HepG2 (cell line): Measurements from ENCODE around the gene FGFR3. TPM values are rescaled to one million over a fixed set of nuclear protein-coding genes. Genes with fewer than 3 reads are reported as not detected.

Experiments
- MED1 ChIP-seq: sonication (generic); formaldehyde crosslinking; IDR thresholded peaks from 2 replicates; pipeline ENCODE4 v1.4.0; 2020; ENCODE audit warnings: missing genetic modification reagents
- NR2F2 ChIP-seq: IDR thresholded peaks from 2 replicates; pipeline ENCODE4 v1.6.1; 2012; ENCODE audit warnings: low read depth, inconsistent platforms, borderline replicate concordance
- RAD51 ChIP-seq: fragments of 450-650 bp; IDR thresholded peaks from 2 replicates; pipeline ENCODE4 v1.6.1; 2016; ENCODE audit warnings: borderline replicate concordance
- RXRB ChIP-seq: IDR thresholded peaks from 2 replicates; pipeline ENCODE4 v1.6.1; 2016; ENCODE audit warnings: borderline replicate concordance, missing genetic modification reagents, missing compliant biosample characterization
- TBX3 ChIP-seq: fragments of 450-650 bp; IDR thresholded peaks from 2 replicates; pipeline ENCODE4 v1.6.1; 2017; ENCODE audit warnings: antibody characterized with exemption, mild to moderate bottlenecking, inconsistent platforms, borderline replicate concordance
- polyA plus RNA-seq, 8 experiments: library from polyadenylated mRNA; depleted of rRNA in 3 of 8; stranded (reverse) in 7 of 8; unstranded in 1 of 8; fragments of >200 nt; fragmentation: Illumina TruSeq in 4 of 8; extraction: Trizol in 4 of 8; gene quantifications; 2 replicates each; pipeline versions ENCODE4 v1.2.1 to v1.2.3, GENCODE V29; 2011 to 2016; ENCODE audit warnings: low read depth in 4 of 8, missing spikeins in 1 of 8, mixed read lengths in 1 of 8; ENCODE audit not compliant: insufficient read depth in 1 of 8
- total RNA-seq, 5 experiments: library from RNA; depleted of rRNA; stranded (reverse); fragments of >200 nt; fragmentation: Illumina TruSeq; extraction: Trizol; gene quantifications; 2 replicates each; pipeline ENCODE4 v1.2.3, GENCODE V29; 2016; ENCODE audit warnings: low read depth in 1 of 5
- TF ChIP-seq, protein P1 (sequence below), 2 experiments: sonication (generic) in 1 of 2; formaldehyde crosslinking in 1 of 2; IDR thresholded peaks; 2 replicates each; pipeline versions ENCODE4 v1.6.1 to v1.9.0; 2014 to 2022; ENCODE audit warnings: antibody characterized with exemption in 1 of 2, borderline replicate concordance in 1 of 2, inconsistent platforms in 1 of 2, low read depth in 1 of 2, missing genetic modification reagents in 1 of 2
- TF ChIP-seq, protein P2 (sequence below): sonication (generic); formaldehyde crosslinking; IDR thresholded peaks from 2 replicates; pipeline ENCODE4 v1.4.0; 2020; ENCODE audit warnings: missing genetic modification reagents
- TF ChIP-seq, protein P3 (sequence below): sonication (generic); formaldehyde crosslinking; IDR thresholded peaks from 2 replicates; pipeline ENCODE4 v1.4.0; 2020; ENCODE audit warnings: missing genetic modification reagents, borderline replicate concordance
- TF ChIP-seq, protein P4 (sequence below): sonication (generic); formaldehyde crosslinking; IDR thresholded peaks from 2 replicates; pipeline ENCODE4 v1.5.0; 2020; ENCODE audit warnings: missing genetic modification reagents
- TF ChIP-seq, protein P5 (sequence below): sonication (generic); formaldehyde crosslinking; IDR thresholded peaks from 2 replicates; pipeline ENCODE4 v1.8.1; 2023; ENCODE audit warnings: mild to moderate bottlenecking, moderate library complexity, missing genetic modification reagents

Gene FGFR3
- total and polyA plus RNA-seq, 2 of the 13 experiments (the other 11 are each of a cell fraction or from before 2014, with no cell fraction given) = 103 to 109 TPM

DNA sequence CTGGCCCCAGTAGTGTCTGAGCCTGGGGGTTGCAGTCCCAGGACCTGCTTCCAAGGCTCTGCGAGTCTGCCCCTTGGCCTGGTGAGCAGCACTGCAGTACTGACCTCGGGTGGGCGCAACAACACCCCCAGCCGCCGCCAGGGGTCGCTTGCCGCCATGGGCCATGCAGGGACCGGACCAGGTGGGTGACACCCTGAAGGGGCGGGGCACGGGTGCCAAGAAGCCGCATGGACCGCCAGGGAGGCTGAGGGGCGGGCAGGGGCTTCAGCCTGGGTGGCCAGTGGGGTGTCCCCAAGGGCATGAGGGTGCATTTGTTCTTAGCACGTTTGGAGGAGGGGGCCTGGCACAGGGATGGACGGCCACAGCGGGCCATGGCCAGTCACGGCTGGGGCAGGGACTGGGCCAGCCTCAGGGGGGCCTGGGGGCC is 46.8 kb upstream of the FGFR3 start (continued):
- TF ChIP-seq, protein P1, sequence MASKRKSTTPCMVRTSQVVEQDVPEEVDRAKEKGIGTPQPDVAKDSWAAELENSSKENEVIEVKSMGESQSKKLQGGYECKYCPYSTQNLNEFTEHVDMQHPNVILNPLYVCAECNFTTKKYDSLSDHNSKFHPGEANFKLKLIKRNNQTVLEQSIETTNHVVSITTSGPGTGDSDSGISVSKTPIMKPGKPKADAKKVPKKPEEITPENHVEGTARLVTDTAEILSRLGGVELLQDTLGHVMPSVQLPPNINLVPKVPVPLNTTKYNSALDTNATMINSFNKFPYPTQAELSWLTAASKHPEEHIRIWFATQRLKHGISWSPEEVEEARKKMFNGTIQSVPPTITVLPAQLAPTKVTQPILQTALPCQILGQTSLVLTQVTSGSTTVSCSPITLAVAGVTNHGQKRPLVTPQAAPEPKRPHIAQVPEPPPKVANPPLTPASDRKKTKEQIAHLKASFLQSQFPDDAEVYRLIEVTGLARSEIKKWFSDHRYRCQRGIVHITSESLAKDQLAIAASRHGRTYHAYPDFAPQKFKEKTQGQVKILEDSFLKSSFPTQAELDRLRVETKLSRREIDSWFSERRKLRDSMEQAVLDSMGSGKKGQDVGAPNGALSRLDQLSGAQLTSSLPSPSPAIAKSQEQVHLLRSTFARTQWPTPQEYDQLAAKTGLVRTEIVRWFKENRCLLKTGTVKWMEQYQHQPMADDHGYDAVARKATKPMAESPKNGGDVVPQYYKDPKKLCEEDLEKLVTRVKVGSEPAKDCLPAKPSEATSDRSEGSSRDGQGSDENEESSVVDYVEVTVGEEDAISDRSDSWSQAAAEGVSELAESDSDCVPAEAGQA (IDR thresholded peaks at IDR 0.05; ENCODE audit: low read depth) = 0 out of 2 replicates have a peak, but pooled peaks have one; percentile 35
- TF ChIP-seq, protein P1 (CRISPR knock-in tag; IDR thresholded peaks at IDR 0.05; ENCODE audit: borderline replicate concordance) = no peak
- TF ChIP-seq TBX3 = peak; percentile 13; the same call in 1 of the 2 replicates
- peak; percentile 59 for TF ChIP-seq MED1 (CRISPR knock-in tag)
- TF ChIP-seq RXRB (CRISPR knock-in tag) = peak; percentile 69
- TF ChIP-seq RAD51 = no peak
- TF ChIP-seq, protein P2, sequence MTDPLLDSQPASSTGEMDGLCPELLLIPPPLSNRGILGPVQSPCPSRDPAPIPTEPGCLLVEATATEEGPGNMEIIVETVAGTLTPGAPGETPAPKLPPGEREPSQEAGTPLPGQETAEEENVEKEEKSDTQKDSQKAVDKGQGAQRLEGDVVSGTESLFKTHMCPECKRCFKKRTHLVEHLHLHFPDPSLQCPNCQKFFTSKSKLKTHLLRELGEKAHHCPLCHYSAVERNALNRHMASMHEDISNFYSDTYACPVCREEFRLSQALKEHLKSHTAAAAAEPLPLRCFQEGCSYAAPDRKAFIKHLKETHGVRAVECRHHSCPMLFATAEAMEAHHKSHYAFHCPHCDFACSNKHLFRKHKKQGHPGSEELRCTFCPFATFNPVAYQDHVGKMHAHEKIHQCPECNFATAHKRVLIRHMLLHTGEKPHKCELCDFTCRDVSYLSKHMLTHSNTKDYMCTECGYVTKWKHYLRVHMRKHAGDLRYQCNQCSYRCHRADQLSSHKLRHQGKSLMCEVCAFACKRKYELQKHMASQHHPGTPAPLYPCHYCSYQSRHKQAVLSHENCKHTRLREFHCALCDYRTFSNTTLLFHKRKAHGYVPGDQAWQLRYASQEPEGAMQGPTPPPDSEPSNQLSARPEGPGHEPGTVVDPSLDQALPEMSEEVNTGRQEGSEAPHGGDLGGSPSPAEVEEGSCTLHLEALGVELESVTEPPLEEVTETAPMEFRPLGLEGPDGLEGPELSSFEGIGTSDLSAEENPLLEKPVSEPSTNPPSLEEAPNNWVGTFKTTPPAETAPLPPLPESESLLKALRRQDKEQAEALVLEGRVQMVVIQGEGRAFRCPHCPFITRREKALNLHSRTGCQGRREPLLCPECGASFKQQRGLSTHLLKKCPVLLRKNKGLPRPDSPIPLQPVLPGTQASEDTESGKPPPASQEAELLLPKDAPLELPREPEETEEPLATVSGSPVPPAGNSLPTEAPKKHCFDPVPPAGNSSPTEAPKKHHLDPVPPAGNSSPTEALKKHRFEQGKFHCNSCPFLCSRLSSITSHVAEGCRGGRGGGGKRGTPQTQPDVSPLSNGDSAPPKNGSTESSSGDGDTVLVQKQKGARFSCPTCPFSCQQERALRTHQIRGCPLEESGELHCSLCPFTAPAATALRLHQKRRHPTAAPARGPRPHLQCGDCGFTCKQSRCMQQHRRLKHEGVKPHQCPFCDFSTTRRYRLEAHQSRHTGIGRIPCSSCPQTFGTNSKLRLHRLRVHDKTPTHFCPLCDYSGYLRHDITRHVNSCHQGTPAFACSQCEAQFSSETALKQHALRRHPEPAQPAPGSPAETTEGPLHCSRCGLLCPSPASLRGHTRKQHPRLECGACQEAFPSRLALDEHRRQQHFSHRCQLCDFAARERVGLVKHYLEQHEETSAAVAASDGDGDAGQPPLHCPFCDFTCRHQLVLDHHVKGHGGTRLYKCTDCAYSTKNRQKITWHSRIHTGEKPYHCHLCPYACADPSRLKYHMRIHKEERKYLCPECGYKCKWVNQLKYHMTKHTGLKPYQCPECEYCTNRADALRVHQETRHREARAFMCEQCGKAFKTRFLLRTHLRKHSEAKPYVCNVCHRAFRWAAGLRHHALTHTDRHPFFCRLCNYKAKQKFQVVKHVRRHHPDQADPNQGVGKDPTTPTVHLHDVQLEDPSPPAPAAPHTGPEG = 0 out of 2 replicates have a peak, but pooled peaks have one; percentile 41
- TF ChIP-seq, protein P3, sequence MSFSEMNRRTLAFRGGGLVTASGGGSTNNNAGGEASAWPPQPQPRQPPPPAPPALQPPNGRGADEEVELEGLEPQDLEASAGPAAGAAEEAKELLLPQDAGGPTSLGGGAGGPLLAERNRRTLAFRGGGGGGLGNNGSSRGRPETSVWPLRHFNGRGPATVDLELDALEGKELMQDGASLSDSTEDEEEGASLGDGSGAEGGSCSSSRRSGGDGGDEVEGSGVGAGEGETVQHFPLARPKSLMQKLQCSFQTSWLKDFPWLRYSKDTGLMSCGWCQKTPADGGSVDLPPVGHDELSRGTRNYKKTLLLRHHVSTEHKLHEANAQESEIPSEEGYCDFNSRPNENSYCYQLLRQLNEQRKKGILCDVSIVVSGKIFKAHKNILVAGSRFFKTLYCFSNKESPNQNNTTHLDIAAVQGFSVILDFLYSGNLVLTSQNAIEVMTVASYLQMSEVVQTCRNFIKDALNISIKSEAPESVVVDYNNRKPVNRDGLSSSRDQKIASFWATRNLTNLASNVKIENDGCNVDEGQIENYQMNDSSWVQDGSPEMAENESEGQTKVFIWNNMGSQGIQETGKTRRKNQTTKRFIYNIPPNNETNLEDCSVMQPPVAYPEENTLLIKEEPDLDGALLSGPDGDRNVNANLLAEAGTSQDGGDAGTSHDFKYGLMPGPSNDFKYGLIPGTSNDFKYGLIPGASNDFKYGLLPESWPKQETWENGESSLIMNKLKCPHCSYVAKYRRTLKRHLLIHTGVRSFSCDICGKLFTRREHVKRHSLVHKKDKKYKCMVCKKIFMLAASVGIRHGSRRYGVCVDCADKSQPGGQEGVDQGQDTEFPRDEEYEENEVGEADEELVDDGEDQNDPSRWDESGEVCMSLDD (CRISPR knock-in tag) = 0 out of 2 replicates have a peak, but pooled peaks have one; percentile 48
- TF ChIP-seq, protein P4, sequence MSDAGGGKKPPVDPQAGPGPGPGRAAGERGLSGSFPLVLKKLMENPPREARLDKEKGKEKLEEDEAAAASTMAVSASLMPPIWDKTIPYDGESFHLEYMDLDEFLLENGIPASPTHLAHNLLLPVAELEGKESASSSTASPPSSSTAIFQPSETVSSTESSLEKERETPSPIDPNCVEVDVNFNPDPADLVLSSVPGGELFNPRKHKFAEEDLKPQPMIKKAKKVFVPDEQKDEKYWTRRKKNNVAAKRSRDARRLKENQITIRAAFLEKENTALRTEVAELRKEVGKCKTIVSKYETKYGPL (CRISPR knock-in tag) = no peak
- no peak for TF ChIP-seq NR2F2
- TF ChIP-seq, protein P5, sequence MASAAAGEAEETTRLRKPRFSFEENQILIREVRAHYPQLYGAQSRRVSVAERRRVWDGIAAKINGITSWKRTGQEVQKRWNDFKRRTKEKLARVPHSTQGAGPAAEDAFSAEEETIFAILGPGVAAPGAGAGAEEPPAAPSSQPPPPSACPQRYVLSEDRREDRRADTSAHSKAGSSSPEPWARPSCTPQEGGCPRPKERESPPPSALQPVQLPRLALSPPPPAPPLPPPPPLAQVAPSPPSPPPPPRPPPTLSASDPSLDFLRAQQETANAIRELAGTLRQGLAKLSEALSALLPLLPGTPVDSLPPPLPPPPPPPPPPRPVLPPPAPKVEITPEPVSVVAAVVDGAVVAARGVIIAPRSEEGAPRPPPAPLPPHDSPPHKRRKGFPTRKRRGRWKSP = no peak
